AG04449 (cell line): ENCODE results near the gene LRP1B.
"Not testable (repeated sequence)": the region's sequence is repeated elsewhere in the genome, so short reads cannot be mapped to it uniquely, and the experiment has no call there.

Experiments
- CTCF ChIA-PET: fragments of 350-600 bp; formaldehyde crosslinking; extraction: SDS; loops from one replicate; lab custom pipeline; 2021; ENCODE audit warnings: antibody characterized with exemption; lab: Yijun Ruan, JAX
- POLR2A ChIA-PET: fragments of 400-600, 350-600 bp; formaldehyde crosslinking; extraction: SDS; loops from one replicate; lab custom pipeline; 2020; ENCODE audit warnings: antibody characterized with exemption, inconsistent platforms; lab: Yijun Ruan, JAX
- DNase-seq: peaks from one replicate; pipeline ENCODE4 v3.0.0-alpha.2; 2010; ENCODE audit warnings: low read depth, low spot score
- H3K4me3 ChIP-seq: 2 replicates; pipeline ENCODE4 v1.5.1; 2011; ENCODE audit warnings: low read depth, mild to moderate bottlenecking, control low read depth, low read length
- CTCF ChIP-seq: IDR thresholded peaks from one replicate; pipeline ENCODE4 v1.5.1; 2011; ENCODE audit warnings: mild to moderate bottlenecking, moderate library complexity, low read length, control low read depth, inconsistent platforms; ENCODE audit not compliant: insufficient read depth; ENCODE audit errors: missing control alignments

LRP1B gene

GRCh38 chr2:140348826-140349225 lies 1782.0 kb downstream of the LRP1B start:
- H3K4me3 ChIP-seq = no peak overlapping the region
- POLR2A ChIA-PET = no interaction called here
- no peak for TF ChIP-seq CTCF
- no peak for DNase-seq
- CTCF ChIA-PET = no interaction called here

GRCh38 chr2:140344838-140345237 lies 1786.0 kb downstream of the LRP1B start:
- CTCF ChIA-PET = no interaction called here
- POLR2A ChIA-PET = no interaction called here
- DNase-seq = no peak
- TF ChIP-seq CTCF = no peak
- H3K4me3 ChIP-seq = no peak overlapping the region

GRCh38 chr2:140344266-140344665 lies 1786.5 kb downstream of the LRP1B start:
- POLR2A ChIA-PET, H3K4me3 ChIP-seq, CTCF ChIA-PET, DNase-seq: not testable (repeated sequence)

- POLR2A ChIA-PET = no interaction called here
- no peak for TF ChIP-seq CTCF
- CTCF ChIA-PET = no interaction called here
- no peak for DNase-seq
- H3K4me3 ChIP-seq = no peak overlapping the region
Measured at GRCh38 chr2:140338795-140339194, 1792.0 kb downstream of the LRP1B start.

GRCh38 chr2:140337061-140337460 lies 1793.8 kb downstream of the LRP1B start:
- no peak for DNase-seq
- no peak for TF ChIP-seq CTCF
- POLR2A ChIA-PET = no interaction called here
- no peak overlapping the region for H3K4me3 ChIP-seq
- CTCF ChIA-PET = no interaction called here

GRCh38 chr2:140316345-140316744 lies 1814.5 kb downstream of the LRP1B start:
- CTCF ChIA-PET = no interaction called here
- H3K4me3 ChIP-seq = no peak overlapping the region
- DNase-seq = no peak
- no peak for TF ChIP-seq CTCF
- POLR2A ChIA-PET = no interaction called here

GRCh38 chr2:140311905-140312304 lies 1818.9 kb downstream of the LRP1B start:
- CTCF ChIA-PET = no interaction called here

More at GRCh38 chr2:140311905-140312304, 1818.9 kb downstream of the LRP1B start:
- no peak for DNase-seq
- POLR2A ChIA-PET = no interaction called here
- no peak overlapping the region for H3K4me3 ChIP-seq
- no peak for TF ChIP-seq CTCF
